ENCODE results near the gene SNRPA. TPM values are rescaled to one million over a fixed set of nuclear protein-coding genes. Genes with fewer than 3 reads are reported as not detected.

SNRPA gene
- total and polyA plus RNA-seq, 2 of the 13 experiments (the other 11 are each of a cell fraction or from before 2014, with no cell fraction given): 59.6 to 162 TPM

GRCh38 chr19:40754611-40755247 is 3.7 kb downstream of the SNRPA start (continued):
- no peak for TF ChIP-seq ZNF253 (CRISPR knock-in tag; IDR thresholded peaks at IDR 0.05; ENCODE audit: borderline replicate concordance)
- no peak for TF ChIP-seq ZNF775 (CRISPR knock-in tag; IDR thresholded peaks at IDR 0.05; ENCODE audit: borderline replicate concordance)
- TF ChIP-seq, protein P1, sequence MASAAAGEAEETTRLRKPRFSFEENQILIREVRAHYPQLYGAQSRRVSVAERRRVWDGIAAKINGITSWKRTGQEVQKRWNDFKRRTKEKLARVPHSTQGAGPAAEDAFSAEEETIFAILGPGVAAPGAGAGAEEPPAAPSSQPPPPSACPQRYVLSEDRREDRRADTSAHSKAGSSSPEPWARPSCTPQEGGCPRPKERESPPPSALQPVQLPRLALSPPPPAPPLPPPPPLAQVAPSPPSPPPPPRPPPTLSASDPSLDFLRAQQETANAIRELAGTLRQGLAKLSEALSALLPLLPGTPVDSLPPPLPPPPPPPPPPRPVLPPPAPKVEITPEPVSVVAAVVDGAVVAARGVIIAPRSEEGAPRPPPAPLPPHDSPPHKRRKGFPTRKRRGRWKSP (CRISPR knock-in tag; IDR thresholded peaks at IDR 0.05): no peak
- TF ChIP-seq, protein P2, sequence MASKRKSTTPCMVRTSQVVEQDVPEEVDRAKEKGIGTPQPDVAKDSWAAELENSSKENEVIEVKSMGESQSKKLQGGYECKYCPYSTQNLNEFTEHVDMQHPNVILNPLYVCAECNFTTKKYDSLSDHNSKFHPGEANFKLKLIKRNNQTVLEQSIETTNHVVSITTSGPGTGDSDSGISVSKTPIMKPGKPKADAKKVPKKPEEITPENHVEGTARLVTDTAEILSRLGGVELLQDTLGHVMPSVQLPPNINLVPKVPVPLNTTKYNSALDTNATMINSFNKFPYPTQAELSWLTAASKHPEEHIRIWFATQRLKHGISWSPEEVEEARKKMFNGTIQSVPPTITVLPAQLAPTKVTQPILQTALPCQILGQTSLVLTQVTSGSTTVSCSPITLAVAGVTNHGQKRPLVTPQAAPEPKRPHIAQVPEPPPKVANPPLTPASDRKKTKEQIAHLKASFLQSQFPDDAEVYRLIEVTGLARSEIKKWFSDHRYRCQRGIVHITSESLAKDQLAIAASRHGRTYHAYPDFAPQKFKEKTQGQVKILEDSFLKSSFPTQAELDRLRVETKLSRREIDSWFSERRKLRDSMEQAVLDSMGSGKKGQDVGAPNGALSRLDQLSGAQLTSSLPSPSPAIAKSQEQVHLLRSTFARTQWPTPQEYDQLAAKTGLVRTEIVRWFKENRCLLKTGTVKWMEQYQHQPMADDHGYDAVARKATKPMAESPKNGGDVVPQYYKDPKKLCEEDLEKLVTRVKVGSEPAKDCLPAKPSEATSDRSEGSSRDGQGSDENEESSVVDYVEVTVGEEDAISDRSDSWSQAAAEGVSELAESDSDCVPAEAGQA (IDR thresholded peaks at IDR 0.05; ENCODE audit: low read depth): no peak
- TF ChIP-seq, protein P2 (CRISPR knock-in tag; IDR thresholded peaks at IDR 0.05; ENCODE audit: borderline replicate concordance): no peak
- TF ChIP-seq ZNF543 (CRISPR knock-in tag; IDR thresholded peaks at IDR 0.05): peak; percentile 54; the same call in 1 of the 2 replicates
- no peak for TF ChIP-seq ZNF841 (CRISPR knock-in tag; IDR thresholded peaks at IDR 0.05; ENCODE audit: borderline replicate concordance)
- 0 out of 2 replicates have a peak, but pooled peaks have one; percentile 64 for TF ChIP-seq ZNF510 (CRISPR knock-in tag; IDR thresholded peaks at IDR 0.05; ENCODE audit: low read depth)
- TF ChIP-seq ZNF564 (CRISPR knock-in tag; IDR thresholded peaks at IDR 0.05): no peak
- TF ChIP-seq CBX1 (IDR thresholded peaks at IDR 0.05; ENCODE audit: low read depth): no peak
- TF ChIP-seq ARID4A (CRISPR knock-in tag; IDR thresholded peaks at IDR 0.05; ENCODE audit: borderline replicate concordance): peak; percentile 43; the same call in 1 of the 2 replicates
- TF ChIP-seq SRSF9 (IDR thresholded peaks at IDR 0.05; ENCODE audit: borderline replicate concordance, insufficient read depth, low read depth, low read length, poor library complexity, severe bottlenecking): no peak
- TF ChIP-seq ZNF354B (CRISPR knock-in tag; IDR thresholded peaks at IDR 0.05): no peak
- no peak for TF ChIP-seq TEF (CRISPR knock-in tag; IDR thresholded peaks at IDR 0.05)
- TF ChIP-seq ZNF780A (CRISPR knock-in tag; IDR thresholded peaks at IDR 0.05): no peak
- no peak for TF ChIP-seq ZNF616 (CRISPR knock-in tag; IDR thresholded peaks at IDR 0.05; ENCODE audit: low read depth)

Data from HepG2 (cell line).